MCF 10A (cell line): Measurements from ENCODE around the gene SETD1B. TPM values are rescaled to one million over a fixed set of nuclear protein-coding genes. Genes with fewer than 3 reads are reported as not detected.

ENCODE experiments used
- BruUV-seq: library from RNA; stranded (reverse); fragments of 400-500 nt; replicated peaks from 2 replicates; lab custom pipeline; 2021; lab: Mats Ljungman, UMichigan
- CTCF ChIA-PET: fragments of 300-600 bp; sonication (Branson Sonifier 250); formaldehyde crosslinking; extraction: SDS; loops from one replicate; lab custom pipeline; 2021; ENCODE audit warnings: antibody characterized with exemption, inconsistent platforms; lab: Yijun Ruan, JAX
- POLR2A ChIA-PET: fragments of 300-600, 350-650 bp; sonication (Branson Sonifier 250); formaldehyde crosslinking; extraction: SDS; loops from one replicate; lab custom pipeline; 2020; ENCODE audit warnings: antibody characterized with exemption, inconsistent platforms; lab: Yijun Ruan, JAX
- DNase-seq: peaks from one replicate; pipeline ENCODE4 v3.0.0-alpha.2; 2018; ENCODE audit not compliant: unreplicated experiment
- H3K27ac Mint-ChIP-seq: one replicate; pipeline ENCODE4 v1.8.0; 2022; ENCODE audit warnings: mild to moderate bottlenecking, low read depth, mixed read lengths; ENCODE audit not compliant: unreplicated experiment
- H3K27me3 Mint-ChIP-seq: one replicate; pipeline ENCODE4 v1.8.0; 2022; ENCODE audit warnings: mixed read lengths; ENCODE audit not compliant: insufficient read depth, unreplicated experiment
- H3K36me3 Mint-ChIP-seq: one replicate; pipeline ENCODE4 v1.8.0; 2022; ENCODE audit warnings: mild to moderate bottlenecking, moderate library complexity, mixed read lengths; ENCODE audit not compliant: insufficient read depth, unreplicated experiment
- H3K4me1 Mint-ChIP-seq: one replicate; pipeline ENCODE4 v1.8.0; 2022; ENCODE audit warnings: mixed read lengths; ENCODE audit not compliant: insufficient read depth, unreplicated experiment
- H3K4me3 Mint-ChIP-seq: one replicate; pipeline ENCODE4 v1.8.0; 2022; ENCODE audit warnings: mild to moderate bottlenecking, moderate library complexity, mixed read lengths; ENCODE audit not compliant: unreplicated experiment
- H3K9me3 Mint-ChIP-seq: one replicate; pipeline ENCODE4 v1.8.0; 2022; ENCODE audit warnings: mixed read lengths; ENCODE audit not compliant: unreplicated experiment
- intact Hi-C: fragments of 100-400 bp; cut with micrococcal nuclease; formaldehyde crosslinking; loops from 2 replicates; pipeline ENCODE4 v1.14.1; 2022
- total RNA-seq: library from RNA; stranded (reverse); gene quantifications from 2 replicates; pipeline ENCODE4 v1.2.3, GENCODE V29; 2022
- TF ChIP-seq, protein P1 (sequence below): fragments of 200-600 bp; IDR thresholded peaks from one replicate; pipeline ENCODE4 v1.8.0; 2022; ENCODE audit warnings: antibody characterized with exemption, mild to moderate bottlenecking; ENCODE audit not compliant: unreplicated experiment

Gene SETD1B
- total RNA-seq, 1 experiment from 2014 or later, result 19.7 TPM

DNA sequence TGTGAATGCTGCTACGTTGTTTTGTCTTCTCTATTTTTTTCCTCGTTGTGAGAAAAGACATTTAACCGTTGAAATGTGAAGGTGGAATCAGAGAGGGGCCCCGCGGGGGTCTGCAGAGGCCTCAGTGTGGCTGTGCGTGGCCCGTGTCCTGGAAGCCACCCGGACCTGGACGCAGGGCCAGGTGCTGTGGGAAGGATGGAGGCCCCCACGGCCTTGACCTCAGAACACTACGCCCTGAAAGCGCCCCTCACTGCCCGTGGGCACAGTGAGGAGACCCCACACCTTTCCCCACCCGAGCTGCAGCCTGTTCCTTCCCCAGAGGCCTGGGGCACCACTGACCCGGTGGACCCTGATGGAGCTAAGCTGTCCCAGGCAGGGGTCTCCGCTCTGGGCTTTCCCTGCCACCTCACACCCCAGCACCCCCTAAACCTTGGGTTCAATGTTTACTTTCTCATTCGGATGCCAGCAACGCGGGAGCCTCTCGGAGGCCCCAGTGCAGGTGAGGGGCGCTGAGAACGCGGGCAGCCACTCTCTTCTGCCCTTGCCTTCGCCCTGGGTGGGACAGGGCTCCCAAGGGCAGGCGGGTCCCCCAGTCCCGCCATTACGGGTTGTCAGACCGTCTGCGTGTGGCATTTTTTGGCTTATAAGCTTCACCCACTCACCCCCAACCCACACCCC, 26.9 kb downstream of the SETD1B start:
- peaks cover 51% of the 10 kb centered on the region for H3K36me3 Mint-ChIP-seq
- TF ChIP-seq, protein P1, sequence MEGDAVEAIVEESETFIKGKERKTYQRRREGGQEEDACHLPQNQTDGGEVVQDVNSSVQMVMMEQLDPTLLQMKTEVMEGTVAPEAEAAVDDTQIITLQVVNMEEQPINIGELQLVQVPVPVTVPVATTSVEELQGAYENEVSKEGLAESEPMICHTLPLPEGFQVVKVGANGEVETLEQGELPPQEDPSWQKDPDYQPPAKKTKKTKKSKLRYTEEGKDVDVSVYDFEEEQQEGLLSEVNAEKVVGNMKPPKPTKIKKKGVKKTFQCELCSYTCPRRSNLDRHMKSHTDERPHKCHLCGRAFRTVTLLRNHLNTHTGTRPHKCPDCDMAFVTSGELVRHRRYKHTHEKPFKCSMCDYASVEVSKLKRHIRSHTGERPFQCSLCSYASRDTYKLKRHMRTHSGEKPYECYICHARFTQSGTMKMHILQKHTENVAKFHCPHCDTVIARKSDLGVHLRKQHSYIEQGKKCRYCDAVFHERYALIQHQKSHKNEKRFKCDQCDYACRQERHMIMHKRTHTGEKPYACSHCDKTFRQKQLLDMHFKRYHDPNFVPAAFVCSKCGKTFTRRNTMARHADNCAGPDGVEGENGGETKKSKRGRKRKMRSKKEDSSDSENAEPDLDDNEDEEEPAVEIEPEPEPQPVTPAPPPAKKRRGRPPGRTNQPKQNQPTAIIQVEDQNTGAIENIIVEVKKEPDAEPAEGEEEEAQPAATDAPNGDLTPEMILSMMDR, result no peak
- no peak overlapping the region for H3K27ac Mint-ChIP-seq
- BruUV-seq, result no TSS peak
- peaks cover under 1% of the 10 kb centered on the region for H3K4me1 Mint-ChIP-seq
- no peak for DNase-seq
- no peak overlapping the region for H3K4me3 Mint-ChIP-seq
- intact Hi-C loops, result no loop called here
- CTCF ChIA-PET, result no interaction called here
- H3K9me3 Mint-ChIP-seq, result no peaks in the 10 kb centered on the region
- POLR2A ChIA-PET, result no interaction called here
- H3K27me3 Mint-ChIP-seq, result no peaks in the 10 kb centered on the region

DNA sequence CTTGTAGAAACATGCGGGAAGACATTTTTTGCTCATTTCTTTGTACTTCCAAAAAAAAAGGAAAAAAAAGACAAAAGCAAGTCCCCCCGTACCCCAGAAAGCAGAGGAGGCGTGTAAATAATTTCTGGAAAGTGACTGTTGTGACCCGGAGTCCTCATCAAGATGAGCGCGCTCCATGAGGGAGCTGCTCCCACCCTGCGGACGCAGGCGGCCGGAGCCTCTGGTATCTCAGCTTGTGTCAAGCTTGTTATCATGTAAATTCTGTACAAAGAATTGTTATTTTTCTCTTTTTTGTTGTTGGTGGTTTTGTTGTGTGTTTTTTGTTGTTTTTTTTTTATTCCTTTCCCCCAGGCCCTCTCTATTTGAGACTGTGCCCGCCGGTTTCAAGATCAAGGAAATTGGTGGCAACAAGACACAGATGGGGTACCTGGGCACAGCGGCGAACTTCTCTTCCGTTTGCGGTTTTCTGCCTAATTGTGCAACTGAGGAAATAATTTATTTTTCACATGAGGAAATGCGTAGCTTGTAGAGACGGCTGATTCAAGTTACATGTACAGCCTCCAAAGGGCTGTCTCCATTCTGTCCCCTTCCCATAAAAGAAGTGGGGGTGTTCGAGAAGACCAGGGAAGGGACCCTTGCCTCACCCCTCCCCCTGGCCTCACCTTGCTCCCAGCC, 27.9 kb downstream of the SETD1B start:
- H3K4me1 Mint-ChIP-seq, result peaks cover 6% of the 10 kb centered on the region
- no peak for DNase-seq
- POLR2A ChIA-PET, result no interaction called here
- intact Hi-C loops, result no loop called here
- CTCF ChIA-PET, result no interaction called here
- H3K4me3 Mint-ChIP-seq, result no peak overlapping the region
- H3K36me3 Mint-ChIP-seq, result peaks cover 42% of the 10 kb centered on the region
- H3K9me3 Mint-ChIP-seq, result no peaks in the 10 kb centered on the region
- TF ChIP-seq, protein P1, result no peak
- H3K27me3 Mint-ChIP-seq, result no peaks in the 10 kb centered on the region
- BruUV-seq, result no TSS peak
- no peak overlapping the region for H3K27ac Mint-ChIP-seq

DNA sequence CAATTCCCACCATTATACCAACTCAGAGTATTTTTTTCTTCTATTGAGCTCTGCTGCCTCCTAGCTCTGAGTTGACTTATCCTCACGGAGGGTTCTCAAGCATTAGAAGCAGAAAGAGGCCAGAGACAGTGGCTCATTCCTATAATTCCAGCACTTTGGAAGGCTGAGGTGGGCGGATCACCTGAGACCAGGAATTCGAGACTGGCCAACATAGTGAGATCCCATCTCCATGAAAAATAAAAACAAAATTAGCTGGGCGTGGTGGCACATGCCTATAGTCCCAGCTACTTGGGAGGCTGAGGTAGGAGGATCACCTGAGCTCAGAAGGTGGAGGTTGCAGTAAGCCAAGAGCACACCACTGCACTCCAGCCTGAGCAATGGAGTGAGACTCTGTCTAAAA, 33.9 kb downstream of the SETD1B start:
- TF ChIP-seq, protein P1, result no peak
- peaks cover 2% of the 10 kb centered on the region for H3K36me3 Mint-ChIP-seq
- no peak overlapping the region for H3K4me3 Mint-ChIP-seq
- intact Hi-C loops, result no loop called here
- no peaks in the 10 kb centered on the region for H3K27me3 Mint-ChIP-seq
- POLR2A ChIA-PET, result interaction anchor here (0.6 to 2.2 kb wide), 8 partner anchors 10 to 1617 kb away, joined by 3 to 8 read pairs (median 3); partner anchors contain the start of gene PSMD9
- H3K4me1 Mint-ChIP-seq, result peaks cover 13% of the 10 kb centered on the region
- no peak overlapping the region for H3K27ac Mint-ChIP-seq
- no peaks in the 10 kb centered on the region for H3K9me3 Mint-ChIP-seq
- no peak for DNase-seq
- CTCF ChIA-PET, result interaction anchor here (1.2 to 5.4 kb wide), 3 partner anchors 9 to 43 kb away, joined by 5 to 29 read pairs (median 5); partner anchors contain the start of gene RHOF
- BruUV-seq, result no TSS peak

DNA sequence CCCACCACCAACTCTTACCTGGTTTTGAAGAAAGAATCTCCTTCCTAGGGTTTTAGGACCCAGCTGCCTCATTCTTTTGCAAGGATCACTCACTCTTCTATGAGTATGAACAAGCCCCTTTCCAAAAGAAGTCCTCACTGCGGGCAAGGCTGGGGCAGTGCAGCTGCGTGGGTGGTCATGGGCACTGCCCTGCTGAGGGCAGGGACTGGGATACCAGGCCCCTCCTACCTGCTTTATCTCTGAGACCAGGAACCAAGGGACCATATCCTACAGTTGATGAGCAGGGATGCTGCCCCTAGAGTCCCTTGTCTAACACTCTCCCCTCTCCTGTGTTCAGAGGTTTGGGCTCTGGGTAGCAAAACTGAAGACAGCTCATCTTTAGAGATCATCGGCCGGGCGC, 34.3 kb downstream of the SETD1B start:
- intact Hi-C loops, result no loop called here
- Mint-ChIP-seq H3K27ac (no peak overlapping the region), H3K27me3 (no peaks in the 10 kb centered on the region), H3K4me3 (no peak overlapping the region), H3K36me3 (no peaks in the 10 kb centered on the region), H3K4me1 (peaks cover 13% of the 10 kb centered on the region), H3K9me3 (no peaks in the 10 kb centered on the region)
- no peak for DNase-seq
- TF ChIP-seq, protein P1, result no peak
- ChIA-PET CTCF (interaction anchor here (1.8 to 5.4 kb wide), 2 partner anchors 10 to 44 kb away, joined by 5 to 29 read pairs; partner anchors contain the start of gene RHOF), POLR2A (interaction anchor here (0.6 to 2.2 kb wide), 9 partner anchors 10 to 1616 kb away, joined by 3 to 8 read pairs (median 3); partner anchors contain the start of gene PSMD9)
- BruUV-seq, result no TSS peak
